IMR-90 (cell line): Measurements from ENCODE around the gene LGI4.

Experiments used
- POLR2A ChIP-seq: IDR thresholded peaks from 2 replicates; pipeline ENCODE4 v1.6.1; 2012; ENCODE audit warnings: mild to moderate bottlenecking, low read depth, low read length
- TF ChIP-seq, protein P1 (sequence below): conservative IDR thresholded peaks from 2 replicates; pipeline ENCODE4 v1.5.1; 2012; ENCODE audit warnings: mild to moderate bottlenecking, low read depth, low read length, improper control_type of control experiment

DNA sequence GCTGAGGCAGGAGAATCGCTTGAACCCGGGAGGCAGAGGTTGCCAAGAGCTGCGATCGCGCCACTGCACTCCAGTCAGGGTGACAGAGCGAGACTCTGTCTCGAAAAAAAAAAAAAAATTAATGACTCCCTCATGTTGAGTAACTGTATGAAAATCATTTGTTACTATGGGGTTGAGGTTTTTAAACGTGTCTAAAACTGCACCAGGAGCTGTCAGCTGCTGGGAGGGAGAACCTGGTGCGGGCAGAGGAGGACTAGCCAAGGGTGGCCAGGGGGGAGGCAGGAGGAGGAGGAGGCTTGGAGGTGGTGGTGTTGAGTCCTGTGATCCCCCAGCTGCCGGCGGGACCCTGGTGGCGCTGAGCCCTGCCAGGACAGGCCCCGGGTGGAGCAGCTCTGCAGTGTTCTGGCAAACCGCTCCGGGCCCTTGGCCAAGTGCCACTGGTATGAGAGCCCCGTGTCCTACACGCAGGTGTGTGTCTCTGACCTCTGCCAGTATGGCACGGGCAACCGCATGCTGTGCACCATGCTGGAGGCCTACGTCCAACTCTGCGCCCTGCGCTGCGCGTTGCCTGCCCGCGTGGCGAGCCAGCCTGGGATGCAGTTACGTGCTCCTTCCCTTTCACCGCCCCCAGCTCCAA, 36.3 kb downstream of the LGI4 start:
- TF ChIP-seq, protein P1, sequence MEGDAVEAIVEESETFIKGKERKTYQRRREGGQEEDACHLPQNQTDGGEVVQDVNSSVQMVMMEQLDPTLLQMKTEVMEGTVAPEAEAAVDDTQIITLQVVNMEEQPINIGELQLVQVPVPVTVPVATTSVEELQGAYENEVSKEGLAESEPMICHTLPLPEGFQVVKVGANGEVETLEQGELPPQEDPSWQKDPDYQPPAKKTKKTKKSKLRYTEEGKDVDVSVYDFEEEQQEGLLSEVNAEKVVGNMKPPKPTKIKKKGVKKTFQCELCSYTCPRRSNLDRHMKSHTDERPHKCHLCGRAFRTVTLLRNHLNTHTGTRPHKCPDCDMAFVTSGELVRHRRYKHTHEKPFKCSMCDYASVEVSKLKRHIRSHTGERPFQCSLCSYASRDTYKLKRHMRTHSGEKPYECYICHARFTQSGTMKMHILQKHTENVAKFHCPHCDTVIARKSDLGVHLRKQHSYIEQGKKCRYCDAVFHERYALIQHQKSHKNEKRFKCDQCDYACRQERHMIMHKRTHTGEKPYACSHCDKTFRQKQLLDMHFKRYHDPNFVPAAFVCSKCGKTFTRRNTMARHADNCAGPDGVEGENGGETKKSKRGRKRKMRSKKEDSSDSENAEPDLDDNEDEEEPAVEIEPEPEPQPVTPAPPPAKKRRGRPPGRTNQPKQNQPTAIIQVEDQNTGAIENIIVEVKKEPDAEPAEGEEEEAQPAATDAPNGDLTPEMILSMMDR = no peak
- TF ChIP-seq POLR2A = no peak
